ENCODE measurements around the gene DDX17.

Gene DDX17

DNA sequence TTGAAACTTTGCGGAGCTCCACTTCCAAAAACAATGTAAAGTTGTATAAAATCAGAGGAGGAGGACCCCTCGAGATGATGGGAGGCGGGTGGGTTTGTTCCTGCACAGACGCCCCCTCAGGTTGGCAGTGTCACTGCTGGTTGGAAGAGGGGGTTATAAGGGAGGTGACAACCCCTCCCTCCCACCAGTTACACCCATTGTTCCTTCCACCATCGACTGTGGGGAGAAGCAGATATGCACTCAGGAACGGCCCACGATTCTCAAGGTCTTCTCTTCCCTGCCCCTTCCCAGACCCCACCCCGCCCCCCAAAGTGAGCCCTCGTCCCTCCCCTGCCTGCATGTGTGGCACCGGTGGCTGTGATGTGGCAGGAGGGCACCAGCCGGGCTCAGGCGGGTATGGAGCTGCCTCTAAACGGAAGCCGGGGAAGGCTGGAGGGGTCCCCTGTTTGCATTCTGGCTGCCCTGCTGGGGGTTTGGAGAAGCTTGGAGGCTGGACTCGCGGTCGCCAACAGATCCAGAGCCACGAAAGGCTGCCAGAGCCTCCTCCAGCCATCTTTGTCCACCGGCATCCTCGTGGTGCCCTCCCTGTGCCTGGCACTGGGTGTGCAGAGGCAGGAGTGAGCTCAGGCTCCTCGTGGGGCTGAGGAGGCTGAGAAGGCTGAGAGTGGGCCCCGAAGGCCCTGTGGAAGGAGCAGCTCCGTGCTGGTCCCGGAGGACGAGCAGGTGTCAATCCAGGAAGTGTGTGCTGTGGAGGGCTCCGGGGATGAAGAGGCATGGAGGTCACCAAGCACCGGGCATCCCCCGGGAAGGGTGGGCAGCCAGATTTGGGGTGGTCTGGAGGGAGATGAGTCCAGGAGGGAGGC lies 37.4 kb downstream of the DDX17 start:
- no peaks in the 10 kb centered on the region for H3K9me3 ChIP-seq
- H3K36me3 ChIP-seq = no peaks in the 10 kb centered on the region
- intact Hi-C loops (cut with DNase I; ENCODE audit: low total_unique reads) = no loop called here
- TF ChIP-seq, protein P1, sequence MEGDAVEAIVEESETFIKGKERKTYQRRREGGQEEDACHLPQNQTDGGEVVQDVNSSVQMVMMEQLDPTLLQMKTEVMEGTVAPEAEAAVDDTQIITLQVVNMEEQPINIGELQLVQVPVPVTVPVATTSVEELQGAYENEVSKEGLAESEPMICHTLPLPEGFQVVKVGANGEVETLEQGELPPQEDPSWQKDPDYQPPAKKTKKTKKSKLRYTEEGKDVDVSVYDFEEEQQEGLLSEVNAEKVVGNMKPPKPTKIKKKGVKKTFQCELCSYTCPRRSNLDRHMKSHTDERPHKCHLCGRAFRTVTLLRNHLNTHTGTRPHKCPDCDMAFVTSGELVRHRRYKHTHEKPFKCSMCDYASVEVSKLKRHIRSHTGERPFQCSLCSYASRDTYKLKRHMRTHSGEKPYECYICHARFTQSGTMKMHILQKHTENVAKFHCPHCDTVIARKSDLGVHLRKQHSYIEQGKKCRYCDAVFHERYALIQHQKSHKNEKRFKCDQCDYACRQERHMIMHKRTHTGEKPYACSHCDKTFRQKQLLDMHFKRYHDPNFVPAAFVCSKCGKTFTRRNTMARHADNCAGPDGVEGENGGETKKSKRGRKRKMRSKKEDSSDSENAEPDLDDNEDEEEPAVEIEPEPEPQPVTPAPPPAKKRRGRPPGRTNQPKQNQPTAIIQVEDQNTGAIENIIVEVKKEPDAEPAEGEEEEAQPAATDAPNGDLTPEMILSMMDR (IDR thresholded peaks at IDR 0.05) = no peak
- peak in 1 of 2 donors; percentile 61 for DNase-seq
- H3K4me3 ChIP-seq = peak overlapping the region; percentile 45 to 56
- H3K27ac ChIP-seq = peak overlapping the region; percentile 34 to 39
- peaks cover 0 to 31% of the 10 kb centered on the region in 2 donors for H3K27me3 ChIP-seq
- peaks cover 0 to 17% (median 12%) of the 10 kb centered on the region in 4 donors for H3K4me1 ChIP-seq

DNA sequence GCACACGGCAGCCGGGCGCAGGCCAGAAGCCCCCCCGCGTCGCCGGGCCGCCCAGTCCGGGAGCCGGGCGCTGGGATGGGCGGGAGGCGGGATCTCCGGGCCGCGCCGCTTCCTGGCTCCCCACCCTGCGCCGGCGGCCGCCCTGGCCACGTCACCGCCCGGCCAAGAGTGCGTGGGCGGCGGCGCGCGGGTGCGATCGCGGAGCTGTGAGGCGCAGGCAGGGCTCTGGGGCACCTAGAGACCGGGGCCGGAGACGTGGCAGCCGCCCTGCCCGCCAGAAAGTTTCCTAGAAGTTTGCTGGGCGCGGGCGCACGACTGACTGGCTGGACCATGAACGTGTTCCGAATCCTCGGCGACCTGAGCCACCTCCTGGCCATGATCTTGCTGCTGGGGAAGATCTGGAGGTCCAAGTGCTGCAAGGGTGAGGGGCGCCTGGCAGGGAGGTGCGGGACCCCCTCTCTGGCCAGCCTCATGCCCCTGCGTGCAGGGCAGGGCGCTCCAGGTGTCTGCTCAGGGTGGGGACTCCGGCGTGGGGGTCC lies 38.1 kb downstream of the DDX17 start, which contains the start of gene KDELR3:
KDELR3 (plus strand) TSS at position 193 of the 539 bp plus-strand sequence; CDS start at position 331, 138 bp downstream.
- DNase-seq = peak; percentile 39 to 77
- intact Hi-C loops (cut with DNase I; ENCODE audit: low total_unique reads) = no loop called here
- peaks cover 0 to 37% of the 10 kb centered on the region in 2 donors for H3K27me3 ChIP-seq
- TF ChIP-seq, protein P1 (IDR thresholded peaks at IDR 0.05) = no peak
- H3K4me3 ChIP-seq = peak within 1 kb of the TSS; percentile 45 to 56
- no peaks in the 10 kb centered on the region for H3K9me3 ChIP-seq
- H3K4me1 ChIP-seq = peaks cover 0 to 17% (median 12%) of the 10 kb centered on the region in 4 donors
- H3K36me3 ChIP-seq = no peaks in the 10 kb centered on the region
- peak within 1 kb of the TSS; percentile 34 to 39 for H3K27ac ChIP-seq

DNA sequence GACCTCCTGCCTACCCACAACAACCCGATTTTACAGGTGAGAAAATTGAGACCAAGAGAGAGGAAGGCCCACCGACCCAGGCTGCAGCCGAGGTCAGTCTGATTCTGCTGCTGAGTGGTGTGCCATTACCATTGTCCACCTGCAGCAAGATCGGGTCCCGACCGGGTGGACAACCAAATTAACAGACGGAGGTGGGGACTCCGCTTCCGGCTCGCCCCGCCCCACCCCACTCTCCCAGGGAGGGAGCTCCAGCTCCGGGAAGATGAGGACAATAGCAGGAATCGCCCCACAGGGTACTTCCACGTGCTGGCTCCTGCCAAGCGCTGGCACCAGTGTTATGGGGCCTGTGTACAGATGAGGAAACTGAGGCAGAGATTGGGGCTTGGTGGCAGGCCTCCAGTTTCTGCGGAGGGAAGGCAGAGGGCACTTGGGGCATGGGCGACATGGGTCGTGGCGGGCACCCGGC lies 38.6 kb downstream of the DDX17 start:
- H3K36me3 ChIP-seq = no peaks in the 10 kb centered on the region
- intact Hi-C loops (cut with DNase I; ENCODE audit: low total_unique reads) = no loop called here
- DNase-seq = peak in 1 of 2 donors; percentile 64
- peak overlapping the region in 1 of 2 donors; percentile 34 for H3K27ac ChIP-seq
- peaks cover 0 to 17% (median 12%) of the 10 kb centered on the region in 4 donors for H3K4me1 ChIP-seq
- peaks cover 0 to 38% of the 10 kb centered on the region in 2 donors for H3K27me3 ChIP-seq
- TF ChIP-seq, protein P1 (IDR thresholded peaks at IDR 0.05) = no peak
- H3K9me3 ChIP-seq = no peaks in the 10 kb centered on the region
- H3K4me3 ChIP-seq = peak overlapping the region; percentile 45 to 56

DNA sequence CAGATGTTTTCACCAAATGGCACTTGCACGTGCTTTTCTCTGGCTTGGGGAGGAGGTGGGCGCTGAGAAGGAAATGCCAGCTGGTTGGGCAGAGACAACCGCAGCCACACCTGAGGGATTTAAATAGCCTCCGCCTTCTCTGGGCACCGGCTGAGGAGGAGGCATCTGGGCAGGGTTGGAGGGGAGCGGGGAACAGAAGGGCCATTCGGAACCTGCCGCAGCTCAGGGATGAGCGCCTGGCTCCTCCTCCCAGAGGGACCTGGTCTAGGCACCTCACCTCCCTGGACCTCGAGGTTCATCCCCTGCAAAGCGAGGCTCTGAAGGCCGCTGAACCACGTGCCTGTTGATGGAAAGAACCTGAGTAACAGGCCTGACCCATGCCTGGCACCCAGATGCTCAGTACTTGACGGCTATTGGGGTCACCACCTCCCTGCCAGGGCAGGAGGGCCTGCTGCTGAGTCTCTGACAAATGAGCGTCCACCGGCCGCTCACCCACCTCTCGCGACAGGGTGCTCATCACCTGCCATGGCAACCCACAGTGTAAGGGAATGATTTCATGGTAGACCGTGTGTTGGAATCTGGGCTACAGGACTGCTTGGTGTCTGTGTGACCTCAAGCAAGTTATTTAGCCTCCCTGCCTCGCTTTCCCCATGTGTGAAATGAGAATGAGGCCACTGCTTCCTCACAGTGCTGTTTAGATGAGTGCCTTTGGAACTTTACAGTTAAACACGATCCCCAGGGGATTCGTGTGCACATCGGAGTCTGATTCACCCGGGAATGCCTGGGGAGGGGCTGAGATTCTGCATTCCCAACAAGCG lies 40.2 kb downstream of the DDX17 start:
- Histone ChIP-seq H3K36me3 (no peaks in the 10 kb centered on the region), H3K27ac (no peak overlapping the region), H3K27me3 (peaks cover 0 to 41% of the 10 kb centered on the region in 2 donors), H3K9me3 (no peaks in the 10 kb centered on the region), H3K4me3 (no peak overlapping the region), H3K4me1 (peaks cover 0 to 33% (median 23%) of the 10 kb centered on the region in 4 donors)
- DNase-seq = no peak
- TF ChIP-seq, protein P1 (IDR thresholded peaks at IDR 0.05) = no peak
- intact Hi-C loops (cut with DNase I; ENCODE audit: low total_unique reads) = no loop called here

DNA sequence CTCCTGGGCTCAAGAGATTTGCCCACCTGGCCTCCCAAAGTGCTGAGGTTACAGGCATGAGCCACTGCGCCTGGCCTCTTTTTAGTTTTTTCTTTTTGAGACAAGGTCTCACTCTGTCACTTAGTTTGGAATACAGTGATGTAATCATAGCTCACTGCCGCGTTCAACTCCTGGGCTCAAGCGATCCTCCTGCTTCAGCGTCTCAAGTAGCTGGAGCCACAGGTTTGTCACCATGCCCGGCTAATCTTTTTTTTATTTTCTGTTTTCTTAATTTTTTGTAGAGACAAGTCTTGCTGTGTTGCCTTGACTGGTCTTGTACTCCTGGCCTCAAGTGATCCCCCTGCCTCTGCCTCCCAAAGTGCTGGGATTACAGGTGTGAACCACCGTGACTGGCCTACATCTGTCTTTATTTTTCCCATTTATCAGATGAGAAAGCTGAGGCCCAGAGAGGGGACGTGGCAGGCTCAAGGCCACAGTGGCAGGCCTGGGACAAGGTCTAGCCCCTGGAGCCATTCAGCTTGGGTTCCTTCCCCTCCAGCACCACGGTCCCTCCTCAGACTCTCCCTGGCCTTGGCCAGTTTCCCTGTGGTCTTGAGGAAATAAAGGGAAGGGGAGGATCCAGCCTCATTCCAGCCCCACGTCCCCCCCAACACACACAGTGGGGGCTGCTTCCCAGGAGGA lies 41.0 kb downstream of the DDX17 start:
- H3K27me3 ChIP-seq = peaks cover 0 to 42% of the 10 kb centered on the region in 2 donors
- H3K4me1 ChIP-seq = peaks cover 0 to 34% (median 23%) of the 10 kb centered on the region in 4 donors
- TF ChIP-seq, protein P1 (IDR thresholded peaks at IDR 0.05) = no peak
- no peak overlapping the region for H3K27ac ChIP-seq
- H3K9me3 ChIP-seq = no peaks in the 10 kb centered on the region
- intact Hi-C loops (cut with DNase I; ENCODE audit: low total_unique reads) = no loop called here
- no peak for DNase-seq
- H3K36me3 ChIP-seq = no peaks in the 10 kb centered on the region
- H3K4me3 ChIP-seq = no peak overlapping the region

All from tibial artery (tissue), 4 donors.